B cell (primary cell): ENCODE results near the gene ADCY3.

ENCODE experiments used
- CTCF ChIP-seq: fragments of 200-600 bp; IDR thresholded peaks from one replicate; pipeline ENCODE4 v1.8.0; 2022; ENCODE audit warnings: antibody characterized with exemption, mild to moderate bottlenecking
- EZH2 ChIP-seq: IDR thresholded peaks from 2 replicates; pipeline ENCODE4 v1.6.1; 2012; ENCODE audit warnings: borderline replicate concordance, low read depth, mild to moderate bottlenecking, moderate library complexity, low read length; ENCODE audit not compliant: insufficient read depth, poor library complexity, severe bottlenecking

DNA sequence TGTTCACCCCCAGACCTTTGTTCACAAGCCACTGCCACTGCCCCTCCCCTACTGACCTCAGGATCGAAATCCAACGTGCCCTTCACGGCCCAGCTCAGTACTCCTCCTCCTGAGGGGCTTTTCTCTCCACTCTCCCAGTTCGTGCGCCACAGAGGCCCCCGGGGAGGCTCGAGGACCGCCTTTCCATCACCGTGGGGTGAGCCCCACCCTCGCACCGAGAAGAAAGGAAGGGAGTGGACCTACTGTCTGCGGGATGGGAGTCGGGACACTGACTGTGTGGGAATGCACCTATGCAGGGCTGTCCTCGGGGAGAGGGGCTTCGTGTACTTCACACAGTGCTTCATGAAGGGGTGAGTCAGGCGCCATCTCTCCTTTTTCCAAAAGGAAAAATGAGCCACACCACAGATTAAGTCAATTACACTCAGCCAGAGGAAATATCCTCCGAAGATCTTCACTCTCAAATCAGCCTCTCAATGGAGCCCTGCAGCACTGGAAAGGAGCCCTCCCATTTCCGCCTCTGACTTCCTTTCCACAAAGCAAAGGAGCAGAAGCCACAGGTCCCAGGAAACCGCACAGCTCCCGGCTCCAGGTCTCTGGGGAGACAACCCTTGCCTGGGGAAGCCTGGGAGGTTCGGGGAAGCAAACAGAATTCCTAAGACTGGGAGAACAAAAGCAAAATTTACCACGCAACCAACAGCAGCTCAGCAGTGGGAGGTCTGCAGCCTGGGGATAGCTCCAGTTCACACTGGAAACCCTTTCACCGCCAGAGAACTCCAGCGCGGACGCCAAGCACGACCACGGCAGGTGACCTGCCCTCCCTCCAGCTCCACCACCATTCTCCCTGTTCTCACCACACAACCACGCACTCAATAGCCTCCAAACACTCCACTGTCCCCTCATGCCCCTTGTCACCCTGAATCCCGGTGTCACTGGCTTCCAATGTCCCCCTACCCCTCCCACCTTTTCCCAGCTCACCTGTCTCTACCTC is 21.6 kb downstream of the ADCY3 start:
- TF ChIP-seq CTCF (no peak), EZH2 (no peak)
